RPMI7951 (cell line): Measurements from ENCODE around the gene ANTXR1. TPM values are rescaled to one million over a fixed set of nuclear protein-coding genes. Genes with fewer than 3 reads are reported as not detected.
A peak's percentile ranks its signal among the peaks of the same experiment; 100 is the strongest.
"Not testable (repeated sequence)": the region's sequence is repeated elsewhere in the genome, so short reads cannot be mapped to it uniquely, and the experiment has no call there.

ENCODE experiments used
- DNase-seq: peaks from one replicate; pipeline ENCODE4 v3.0.0-alpha.2; 2012; ENCODE audit warnings: low read depth
- total RNA-seq: library from RNA; depleted of rRNA; stranded (reverse); fragments of >200 nt; shearing (Covaris generic); gene quantifications from 2 replicates; pipeline ENCODE4 v1.2.3, GENCODE V29; 2014

The ANTXR1 gene
- total RNA-seq, 1 experiment from 2014 or later: 69.7 TPM

- no peak for DNase-seq
Measured at GRCh38 chr2:69231612-69232277, 218.8 kb downstream of the ANTXR1 start.

- not testable (repeated sequence) for DNase-seq
Measured at GRCh38 chr2:69235835-69236234, 222.9 kb downstream of the ANTXR1 start.

- no peak for DNase-seq
Measured at GRCh38 chr2:69237070-69237670, 224.2 kb downstream of the ANTXR1 start.

GRCh38 chr2:69238449-69239031 lies 225.6 kb downstream of the ANTXR1 start:
- DNase-seq: peak; percentile 27

GRCh38 chr2:69241093-69241492 lies 228.1 kb downstream of the ANTXR1 start:
- DNase-seq: no peak

GRCh38 chr2:69241664-69242514 lies 228.9 kb downstream of the ANTXR1 start:
- no peak for DNase-seq

- DNase-seq: peak; percentile 48
Measured at GRCh38 chr2:69242651-69243051, 229.7 kb downstream of the ANTXR1 start.

GRCh38 chr2:69243652-69244051 lies 230.7 kb downstream of the ANTXR1 start:
- no peak for DNase-seq

GRCh38 chr2:69244882-69245281 lies 231.9 kb downstream of the ANTXR1 start:
- DNase-seq: no peak

GRCh38 chr2:69247583-69247982 lies 234.6 kb downstream of the ANTXR1 start:
- DNase-seq: no peak

- DNase-seq: no peak
Measured at GRCh38 chr2:69248232-69248631, 235.3 kb downstream of the ANTXR1 start.

- no peak for DNase-seq
Measured at GRCh38 chr2:69250981-69251380, 238.0 kb downstream of the ANTXR1 start.

GRCh38 chr2:69251943-69252342 lies 239.0 kb downstream of the ANTXR1 start:
- DNase-seq: no peak

- no peak for DNase-seq
Measured at GRCh38 chr2:69253112-69253511, 240.1 kb downstream of the ANTXR1 start.

- DNase-seq: peak; percentile 94
Measured at GRCh38 chr2:69253611-69254301, 240.8 kb downstream of the ANTXR1 start.

GRCh38 chr2:69255760-69256159 lies 242.8 kb downstream of the ANTXR1 start:
- no peak for DNase-seq

- DNase-seq: not testable (repeated sequence)
Measured at GRCh38 chr2:69259994-69260591, 247.1 kb downstream of the ANTXR1 start.

- peak; percentile 15 for DNase-seq
Measured at GRCh38 chr2:69260666-69261065, 247.7 kb downstream of the ANTXR1 start.

- no peak for DNase-seq
Measured at GRCh38 chr2:69269330-69269729, 256.4 kb downstream of the ANTXR1 start.

GRCh38 chr2:69271831-69272257 lies 258.9 kb downstream of the ANTXR1 start:
- DNase-seq: no peak

GRCh38 chr2:69272803-69273471 lies 260.0 kb downstream of the ANTXR1 start:
- no peak for DNase-seq
